Breast epithelium (tissue), 3 donors: ENCODE results near the gene ATP1A1.

Experiments used
- CTCF ChIP-seq, 3 donors: fragments of 450-650 bp; IDR thresholded peaks; one replicate each; pipeline ENCODE4 v1.5.1; 2016 to 2017; ENCODE audit warnings: antibody characterized with exemption in 3 of 3, mild to moderate bottlenecking in 3 of 3, moderate library complexity in 3 of 3
- POLR2AphosphoS5 ChIP-seq, 3 donors: sonication (generic); formaldehyde crosslinking; IDR thresholded peaks; one replicate each; pipeline ENCODE4 v1.6.1; 2017; ENCODE audit warnings: antibody characterized with exemption in 3 of 3

DNA sequence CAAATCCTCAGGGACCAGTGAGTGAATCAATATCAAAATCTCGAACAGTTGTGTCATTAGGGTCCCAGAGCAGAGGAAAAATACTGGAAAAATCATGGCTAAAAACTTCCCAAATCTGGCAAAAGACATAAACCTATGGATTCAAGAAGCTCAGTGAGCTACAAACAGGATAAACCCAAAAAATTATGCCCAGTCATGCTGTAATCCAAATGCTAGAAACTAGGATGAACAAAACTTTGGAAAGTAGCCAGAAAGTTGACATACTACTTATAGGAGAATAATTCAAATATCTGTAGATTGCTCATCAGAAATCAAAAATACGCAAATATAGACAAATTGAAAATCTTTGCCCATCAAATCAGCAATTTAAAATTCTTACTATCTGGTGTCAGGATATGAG is 34.6 kb upstream of the ATP1A1 start:
- TF ChIP-seq POLR2AphosphoS5 (IDR thresholded peaks at IDR 0.05), result no peak
- TF ChIP-seq CTCF (IDR thresholded peaks at IDR 0.05), result no peak
